Mesodermal cell (in vitro differentiated cells): Measurements from ENCODE around the gene ERICH3.

ENCODE experiments used
- H3K27ac ChIP-seq: 2 replicates; pipeline ENCODE4 v1.7.0; 2013; ENCODE audit warnings: mild to moderate bottlenecking, low read depth, low read length, moderate library complexity; ENCODE audit not compliant: severe bottlenecking
- H3K36me3 ChIP-seq: 2 replicates; pipeline ENCODE4 v1.7.1; 2013; ENCODE audit warnings: mild to moderate bottlenecking, low read length, moderate library complexity; ENCODE audit not compliant: control insufficient read depth, insufficient read depth
- H3K4me1 ChIP-seq: one replicate; pipeline ENCODE4 v1.7.1; 2013; ENCODE audit warnings: mild to moderate bottlenecking, low read length; ENCODE audit not compliant: insufficient read depth, control insufficient read depth, poor library complexity, severe bottlenecking
- H3K4me3 ChIP-seq: 2 replicates; pipeline ENCODE4 v1.7.0; 2013; ENCODE audit warnings: low read length, control low read depth, mild to moderate bottlenecking; ENCODE audit not compliant: insufficient read depth, poor library complexity, severe bottlenecking; ENCODE audit errors: extremely low read depth
- H3K9me3 ChIP-seq: 2 replicates; pipeline ENCODE4 v1.7.1; 2013; ENCODE audit warnings: mild to moderate bottlenecking, low read length, moderate library complexity; ENCODE audit not compliant: control insufficient read depth
- WGBS, 2 experiments: methylation state at CpG; one replicate each; pipeline ENCODE4 v1.1.5; 2013; ENCODE audit warnings: missing lambda C conversion rate in 2 of 2; ENCODE audit not compliant: insufficient coverage in 2 of 2; 5-methylcytosine and 5-hydroxymethylcytosine counted together

Gene ERICH3

DNA sequence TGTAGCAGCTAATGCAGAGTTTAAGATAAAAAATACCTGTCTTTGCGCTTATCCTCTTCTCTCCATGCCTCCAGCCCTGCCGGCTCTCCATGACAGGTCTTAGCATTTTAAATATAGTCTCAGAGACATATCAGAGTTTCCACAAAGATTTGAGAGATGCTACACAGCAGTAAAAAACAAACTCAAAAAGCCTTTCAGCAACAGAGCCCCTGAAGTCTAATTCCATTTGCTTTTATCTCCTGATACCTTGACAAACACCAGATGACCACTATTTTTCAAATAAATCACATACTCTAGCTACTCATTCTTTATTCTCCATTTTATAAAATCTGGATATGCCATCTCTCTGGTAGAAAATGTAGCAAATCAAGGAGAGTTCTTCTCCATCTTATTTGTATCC, 81.6 kb downstream of the ERICH3 start:
- Histone ChIP-seq H3K27ac (no peak overlapping the region), H3K4me1 (no peaks in the 10 kb centered on the region), H3K4me3 (no peak overlapping the region), H3K36me3 (no peaks in the 10 kb centered on the region), H3K9me3 (no peaks in the 10 kb centered on the region)
- WGBS, 2 experiments = 83% methylated on average over 2 of the region's 2 CpGs; no CpG with 5 or more reads in 1 of the 2 experiments

DNA sequence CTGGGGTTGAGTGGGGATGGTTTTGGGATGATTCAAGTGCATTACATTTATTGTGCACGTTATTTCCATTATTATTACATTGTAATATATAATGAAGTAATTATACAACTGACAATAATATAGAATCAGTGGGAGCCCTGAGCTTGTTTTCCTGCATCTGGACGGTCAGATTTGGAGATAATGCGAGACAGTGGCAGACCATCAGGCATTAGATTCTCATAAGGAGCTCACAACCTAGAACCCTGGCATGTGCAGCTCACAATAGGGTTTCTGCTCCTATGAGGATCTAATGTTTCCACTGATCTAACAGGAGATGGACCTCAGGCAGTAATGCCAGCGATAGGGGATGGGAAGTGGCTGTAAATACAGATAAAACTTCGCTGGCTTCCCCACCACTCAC, 83.3 kb downstream of the ERICH3 start:
- H3K36me3 ChIP-seq = no peaks in the 10 kb centered on the region
- no peaks in the 10 kb centered on the region for H3K4me1 ChIP-seq
- no peaks in the 10 kb centered on the region for H3K9me3 ChIP-seq
- H3K4me3 ChIP-seq = no peak overlapping the region
- H3K27ac ChIP-seq = no peak overlapping the region
- WGBS, 2 experiments = 69 to 84% methylated on average over 2 of the region's 5 CpGs

DNA sequence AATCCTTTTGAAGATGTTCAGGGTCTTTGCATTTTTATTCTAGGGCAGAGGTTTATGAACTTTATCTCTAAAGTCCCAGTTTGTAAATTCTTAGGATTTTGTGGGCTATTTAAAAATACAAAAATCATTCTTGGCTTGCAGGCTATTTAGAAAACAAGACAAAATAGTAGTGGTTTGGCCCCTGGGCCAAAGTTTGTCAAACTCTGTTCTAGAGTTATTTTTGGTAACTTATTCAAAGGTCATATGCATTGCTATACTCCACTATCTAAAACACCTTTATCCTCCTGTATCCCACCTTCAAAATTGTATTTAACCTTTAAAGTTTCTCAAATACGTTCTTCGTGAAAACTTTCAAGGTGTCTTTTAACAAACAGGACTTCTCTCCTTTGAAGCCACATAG, 85.7 kb downstream of the ERICH3 start:
- WGBS, 2 experiments = 90 to 100% methylated on average over 2 of the region's 2 CpGs
- no peak overlapping the region for H3K4me3 ChIP-seq
- H3K4me1 ChIP-seq = peaks cover 3% of the 10 kb centered on the region
- H3K27ac ChIP-seq = no peak overlapping the region
- no peaks in the 10 kb centered on the region for H3K9me3 ChIP-seq
- no peaks in the 10 kb centered on the region for H3K36me3 ChIP-seq

DNA sequence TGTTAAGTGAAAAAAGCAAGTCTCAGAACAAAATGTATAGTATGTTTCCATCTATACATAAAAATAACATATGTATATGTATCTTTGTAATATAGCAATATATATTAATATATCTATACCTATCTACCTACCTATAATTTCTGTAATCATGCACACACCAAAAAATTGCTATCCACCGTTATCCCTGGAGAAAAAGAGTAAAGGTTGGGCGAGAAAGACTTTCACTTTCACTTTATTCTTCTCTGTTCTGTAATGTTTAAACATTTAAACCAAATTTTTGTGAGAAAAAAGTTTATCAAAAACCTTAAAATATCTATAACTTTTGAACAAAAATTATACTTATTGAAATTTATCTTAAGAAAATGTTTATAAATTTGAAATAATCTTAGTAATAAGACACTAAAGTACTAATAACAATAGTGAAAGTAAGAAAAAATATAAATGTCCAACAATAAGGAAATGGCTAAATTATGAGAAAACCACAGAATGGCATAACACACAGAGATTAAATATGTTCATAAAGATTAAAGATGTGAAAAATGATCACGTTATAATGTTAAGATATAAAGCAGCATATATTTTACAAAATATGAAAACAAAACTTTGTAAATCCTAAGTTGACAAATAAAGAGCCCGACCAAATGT, 87.2 kb downstream of the ERICH3 start:
- Histone ChIP-seq H3K27ac (no peak overlapping the region), H3K36me3 (no peaks in the 10 kb centered on the region), H3K9me3 (no peaks in the 10 kb centered on the region), H3K4me3 (no peak overlapping the region), H3K4me1 (peaks cover 3% of the 10 kb centered on the region)
- no CpG with 5 or more reads among the region's 4 CpGs for WGBS, 2 experiments

DNA sequence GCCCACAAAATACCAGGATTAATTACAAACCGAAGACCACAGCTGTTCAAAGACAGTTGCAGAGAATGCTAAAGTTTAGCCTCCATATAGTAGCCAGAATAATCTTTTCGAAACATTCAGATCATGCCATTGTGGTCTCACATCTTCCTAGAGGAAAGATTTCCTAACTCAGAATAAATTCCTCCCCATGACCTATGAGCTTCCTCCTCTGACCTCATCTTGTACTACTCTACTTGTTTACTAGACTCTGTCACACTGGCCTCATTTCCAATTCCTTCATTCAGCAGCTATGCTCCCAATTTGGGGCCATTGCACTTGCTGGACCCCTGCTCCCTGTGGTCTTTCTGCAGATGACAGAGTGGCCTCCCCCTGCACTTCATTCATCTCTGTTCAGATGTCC, 89.4 kb downstream of the ERICH3 start:
- Histone ChIP-seq H3K4me1 (peaks cover 3% of the 10 kb centered on the region), H3K27ac (no peak overlapping the region), H3K9me3 (no peaks in the 10 kb centered on the region), H3K36me3 (no peaks in the 10 kb centered on the region), H3K4me3 (no peak overlapping the region)
- WGBS, 2 experiments = 95% methylated on average over 2 of the region's 2 CpGs

DNA sequence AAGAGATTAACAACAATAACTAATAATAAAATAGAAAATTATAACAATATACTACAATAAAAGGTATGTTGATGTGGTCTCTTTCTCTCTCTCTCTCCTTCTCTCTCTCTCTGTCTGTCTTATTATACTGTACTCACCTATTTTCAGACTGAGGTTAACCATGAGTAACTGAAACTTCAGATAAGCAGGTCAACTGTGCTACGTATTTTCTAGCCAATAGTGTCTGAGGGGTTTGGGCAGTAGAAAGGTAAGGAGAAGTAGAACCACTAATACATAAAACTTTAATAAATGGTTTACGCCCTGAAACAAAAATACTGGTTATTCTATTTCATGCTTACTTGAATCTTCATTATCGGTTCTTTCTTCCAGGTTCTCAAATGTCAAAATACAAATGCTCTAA, 90.2 kb downstream of the ERICH3 start:
- H3K4me3 ChIP-seq = no peak overlapping the region
- no peaks in the 10 kb centered on the region for H3K36me3 ChIP-seq
- no peaks in the 10 kb centered on the region for H3K9me3 ChIP-seq
- peaks cover 3% of the 10 kb centered on the region for H3K4me1 ChIP-seq
- WGBS, 2 experiments = 76 to 91% methylated on average over 2 of the region's 3 CpGs
- H3K27ac ChIP-seq = no peak overlapping the region

DNA sequence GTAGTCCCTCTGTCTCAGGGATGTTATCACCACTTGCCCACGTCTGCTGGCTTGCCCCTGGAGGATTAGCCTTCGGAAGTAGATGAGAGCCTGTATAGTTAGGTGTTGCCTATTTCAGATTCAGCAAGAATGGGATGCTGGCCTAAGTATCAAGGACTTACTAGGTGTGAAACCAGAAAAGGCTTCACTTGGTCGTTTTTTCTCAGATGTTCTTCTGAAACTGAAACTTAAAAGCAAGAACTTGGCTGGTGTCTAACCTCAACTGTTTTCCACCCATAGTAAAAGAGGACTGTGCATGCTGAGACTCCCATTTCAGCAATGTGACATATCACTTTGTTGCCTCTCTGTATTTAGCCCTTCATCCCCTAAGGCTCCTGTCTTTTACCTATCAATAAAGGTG, 94.2 kb downstream of the ERICH3 start:
- Histone ChIP-seq H3K36me3 (no peaks in the 10 kb centered on the region), H3K27ac (no peak overlapping the region), H3K4me3 (no peak overlapping the region), H3K9me3 (no peaks in the 10 kb centered on the region), H3K4me1 (peaks cover 3% of the 10 kb centered on the region)
- 79 to 80% methylated on average over 2 to 3 of the region's 3 CpGs for WGBS, 2 experiments

DNA sequence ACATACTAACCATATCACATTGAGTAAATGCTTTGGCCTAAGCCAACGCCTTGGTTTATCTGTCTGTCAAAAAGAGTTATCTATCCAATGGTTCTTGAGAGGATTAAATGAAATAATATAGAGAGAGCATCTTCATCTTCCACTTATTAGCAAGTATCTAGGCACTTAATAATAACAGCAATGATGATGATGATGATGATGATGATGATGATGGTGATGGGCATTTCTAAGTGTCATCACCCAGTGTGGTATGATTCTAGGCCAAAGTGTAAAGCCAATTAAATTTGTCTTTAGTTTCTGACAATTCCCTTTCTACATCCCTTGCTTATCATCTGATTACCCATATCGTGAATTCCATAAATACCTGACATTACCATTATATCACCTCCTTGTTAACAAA, 95.5 kb downstream of the ERICH3 start:
- Histone ChIP-seq H3K4me1 (no peaks in the 10 kb centered on the region), H3K27ac (no peak overlapping the region), H3K4me3 (no peak overlapping the region), H3K36me3 (no peaks in the 10 kb centered on the region), H3K9me3 (no peaks in the 10 kb centered on the region)
- 67% methylated on average over 1 of the region's 2 CpGs; no CpG with 5 or more reads in 1 of the 2 experiments for WGBS, 2 experiments

DNA sequence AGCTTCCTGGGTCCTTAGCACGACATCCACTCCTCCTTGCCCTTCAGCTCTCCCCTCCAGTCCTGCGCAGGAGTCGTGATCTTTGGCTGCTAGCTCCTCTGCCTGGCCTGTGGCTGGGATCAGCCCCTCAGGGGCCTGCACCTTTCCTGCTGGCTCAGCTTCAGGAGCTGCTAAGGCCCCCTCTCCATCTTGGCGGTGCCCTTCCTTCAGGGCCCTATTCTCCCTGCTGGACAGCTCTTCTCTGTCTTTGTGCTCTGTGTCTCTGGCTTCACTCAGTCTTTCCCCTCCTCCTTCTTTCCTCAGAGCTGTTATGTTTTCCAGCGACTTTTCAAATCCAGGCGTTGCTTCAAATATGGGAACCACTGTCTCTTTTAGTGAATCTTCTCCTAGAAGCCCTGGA, 101.7 kb downstream of the ERICH3 start:
- no peak overlapping the region for H3K4me3 ChIP-seq
- 90 to 91% methylated on average over 6 of the region's 6 CpGs for WGBS, 2 experiments
- H3K36me3 ChIP-seq = no peaks in the 10 kb centered on the region
- H3K4me1 ChIP-seq = no peaks in the 10 kb centered on the region
- H3K9me3 ChIP-seq = no peaks in the 10 kb centered on the region
- H3K27ac ChIP-seq = no peak overlapping the region

DNA sequence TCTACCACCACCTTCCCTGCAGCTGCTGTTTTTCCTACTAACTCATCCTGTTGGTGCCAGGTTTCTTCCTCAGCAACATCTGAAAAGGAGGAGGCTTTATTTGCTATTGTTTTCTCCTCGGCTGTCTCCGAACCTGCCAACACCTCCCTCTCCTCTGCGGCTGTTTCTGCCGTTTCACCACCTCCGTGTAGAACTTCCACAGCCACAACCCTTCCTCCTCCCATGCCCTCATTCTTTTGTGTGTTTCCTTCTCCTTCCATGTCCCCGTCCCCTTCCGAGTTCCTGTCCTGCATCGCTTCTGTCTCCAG, 102.1 kb downstream of the ERICH3 start:
- H3K36me3 ChIP-seq = no peaks in the 10 kb centered on the region
- H3K9me3 ChIP-seq = no peaks in the 10 kb centered on the region
- no peak overlapping the region for H3K27ac ChIP-seq
- H3K4me3 ChIP-seq = no peak overlapping the region
- no peaks in the 10 kb centered on the region for H3K4me1 ChIP-seq
- WGBS, 2 experiments = 84 to 87% methylated on average over 6 to 8 of the region's 8 CpGs

DNA sequence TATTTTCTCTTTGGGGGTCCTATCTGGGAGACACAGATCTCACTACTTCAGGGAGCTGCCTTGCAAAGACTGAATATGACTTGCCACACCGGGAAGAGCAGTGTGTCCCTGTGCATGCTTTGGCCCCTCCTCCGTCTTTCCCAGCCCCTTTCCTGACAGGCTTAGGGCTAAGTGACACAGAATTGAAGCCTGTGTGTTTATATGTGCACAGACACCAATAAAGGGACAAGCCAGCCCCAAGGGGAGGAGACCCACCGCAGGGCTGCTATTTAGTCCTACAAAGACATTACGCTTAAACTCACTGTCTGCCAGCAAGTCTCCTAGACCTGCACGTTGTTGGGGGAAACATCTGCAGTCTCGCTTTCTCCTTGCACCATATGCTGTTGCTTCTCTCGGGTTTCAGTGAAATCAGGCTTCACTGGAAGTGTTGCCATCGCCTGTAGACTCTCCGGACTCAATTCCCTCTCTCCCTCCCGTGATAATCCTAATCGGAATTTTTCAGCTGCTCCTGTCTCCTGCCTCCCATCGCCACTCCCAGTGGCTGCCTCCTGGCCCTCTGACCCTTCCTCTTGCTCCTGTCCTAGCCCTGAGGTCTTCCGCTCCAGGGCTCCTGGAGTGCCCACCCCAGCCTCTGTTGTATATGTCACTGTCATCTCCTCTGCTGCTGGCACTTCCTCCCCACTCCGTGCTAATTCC, 102.6 kb downstream of the ERICH3 start:
- H3K4me3 ChIP-seq = no peak overlapping the region
- no peak overlapping the region for H3K27ac ChIP-seq
- H3K9me3 ChIP-seq = no peaks in the 10 kb centered on the region
- no peaks in the 10 kb centered on the region for H3K36me3 ChIP-seq
- 73 to 78% methylated on average over 8 to 13 of the region's 14 CpGs for WGBS, 2 experiments
- no peaks in the 10 kb centered on the region for H3K4me1 ChIP-seq
